H4 (cell line): ENCODE data around the gene CDH4. TPM values are rescaled to one million over a fixed set of nuclear protein-coding genes. Genes with fewer than 3 reads are reported as not detected.
"Not testable (repeated sequence)": the region's sequence is repeated elsewhere in the genome, so short reads cannot be mapped to it uniquely, and the experiment has no call there.

Source experiments
- DNase-seq: peaks from one replicate; pipeline ENCODE4 v3.0.0-alpha.2; 2015; ENCODE audit warnings: low spot score
- total RNA-seq: library from RNA; depleted of rRNA; stranded (reverse); fragments of >200 nt; shearing (Covaris generic); gene quantifications from 2 replicates; pipeline ENCODE4 v1.2.3, GENCODE V29; 2014

CDH4 gene
- total RNA-seq, 1 experiment from 2014 or later: 0.14 TPM

GRCh38 chr20:61437280-61438206 lies 185.5 kb downstream of the CDH4 start:
- DNase-seq: peak; percentile 36

GRCh38 chr20:61438285-61438684 lies 186.2 kb downstream of the CDH4 start:
- no peak for DNase-seq

- no peak for DNase-seq
Measured at GRCh38 chr20:61439251-61439650, 187.2 kb downstream of the CDH4 start.

- DNase-seq: no peak
Measured at GRCh38 chr20:61440548-61441055, 188.5 kb downstream of the CDH4 start.

- DNase-seq: no peak
Measured at GRCh38 chr20:61441537-61441936, 189.5 kb downstream of the CDH4 start.

- no peak for DNase-seq
Measured at GRCh38 chr20:61442075-61442670, 190.1 kb downstream of the CDH4 start.

- DNase-seq: no peak
Measured at GRCh38 chr20:61442718-61443117, 190.7 kb downstream of the CDH4 start.

- DNase-seq: no peak
Measured at GRCh38 chr20:61443443-61444126, 191.5 kb downstream of the CDH4 start.

- no peak for DNase-seq
Measured at GRCh38 chr20:61444637-61445036, 192.6 kb downstream of the CDH4 start.

- no peak for DNase-seq
Measured at GRCh38 chr20:61445138-61445537, 193.1 kb downstream of the CDH4 start.

GRCh38 chr20:61445741-61446140 lies 193.7 kb downstream of the CDH4 start:
- DNase-seq: no peak

GRCh38 chr20:61447952-61448351 lies 195.9 kb downstream of the CDH4 start:
- no peak for DNase-seq

- no peak for DNase-seq
Measured at GRCh38 chr20:61448386-61448785, 196.3 kb downstream of the CDH4 start.

- no peak for DNase-seq
Measured at GRCh38 chr20:61449057-61449609, 197.1 kb downstream of the CDH4 start.

- no peak for DNase-seq
Measured at GRCh38 chr20:61449916-61450315, 197.9 kb downstream of the CDH4 start.

GRCh38 chr20:61450549-61450948 lies 198.5 kb downstream of the CDH4 start:
- DNase-seq: no peak

- no peak for DNase-seq
Measured at GRCh38 chr20:61451009-61451408, 198.9 kb downstream of the CDH4 start.

- no peak for DNase-seq
Measured at GRCh38 chr20:61451953-61452352, 199.9 kb downstream of the CDH4 start.

- DNase-seq: no peak
Measured at GRCh38 chr20:61453219-61453618, 201.2 kb downstream of the CDH4 start.

- not testable (repeated sequence) for DNase-seq
Measured at GRCh38 chr20:61453623-61454022, 201.6 kb downstream of the CDH4 start.

- DNase-seq: no peak
Measured at GRCh38 chr20:61454053-61454452, 202.0 kb downstream of the CDH4 start.
